ENCODE results near the gene WDR6.
A peak's percentile ranks its signal among the peaks of the same experiment; 100 is the strongest.

Gene WDR6

DNA sequence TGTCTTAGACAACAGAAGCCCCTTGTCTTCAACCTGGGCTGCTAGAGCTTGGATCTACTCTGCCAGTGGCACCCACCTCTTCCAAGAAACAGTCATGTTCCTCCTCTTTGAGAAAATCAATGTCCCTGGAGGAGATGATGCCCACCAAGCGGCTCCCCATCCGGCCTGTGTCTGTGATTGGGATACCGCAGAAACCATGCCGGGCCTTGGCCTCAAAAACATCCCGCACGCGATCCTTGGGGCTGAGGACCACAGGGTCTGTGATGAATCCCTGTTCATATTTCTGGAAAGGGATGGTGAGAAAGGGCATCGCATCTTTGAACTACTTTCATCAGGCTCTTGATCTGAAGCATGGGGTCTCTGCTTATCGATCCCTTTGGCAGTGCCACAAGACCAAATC lies 20.4 kb downstream of the WDR6 start:
- DNase-seq (ENCODE audit: low read depth in 2 of 2) = no peak

DNA sequence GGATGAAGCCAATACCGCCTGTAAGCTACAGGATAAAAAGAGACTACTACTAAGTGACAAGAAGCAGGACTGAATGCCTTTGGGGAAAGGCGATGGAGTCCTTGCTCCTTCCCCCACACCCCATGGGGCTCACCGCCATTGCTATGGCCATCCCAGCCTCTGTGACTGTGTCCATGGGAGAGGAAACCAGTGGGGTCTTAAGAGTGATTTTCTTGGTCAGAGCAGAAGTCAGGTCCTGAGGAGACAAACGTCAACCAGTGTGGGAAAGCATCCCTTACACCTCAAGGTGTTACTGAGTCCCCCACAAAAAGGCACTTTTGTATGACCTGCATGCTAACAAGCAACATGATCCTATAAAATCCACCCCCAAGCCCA lies 21.1 kb downstream of the WDR6 start:
- DNase-seq (ENCODE audit: low read depth in 2 of 2) = no peak

DNA sequence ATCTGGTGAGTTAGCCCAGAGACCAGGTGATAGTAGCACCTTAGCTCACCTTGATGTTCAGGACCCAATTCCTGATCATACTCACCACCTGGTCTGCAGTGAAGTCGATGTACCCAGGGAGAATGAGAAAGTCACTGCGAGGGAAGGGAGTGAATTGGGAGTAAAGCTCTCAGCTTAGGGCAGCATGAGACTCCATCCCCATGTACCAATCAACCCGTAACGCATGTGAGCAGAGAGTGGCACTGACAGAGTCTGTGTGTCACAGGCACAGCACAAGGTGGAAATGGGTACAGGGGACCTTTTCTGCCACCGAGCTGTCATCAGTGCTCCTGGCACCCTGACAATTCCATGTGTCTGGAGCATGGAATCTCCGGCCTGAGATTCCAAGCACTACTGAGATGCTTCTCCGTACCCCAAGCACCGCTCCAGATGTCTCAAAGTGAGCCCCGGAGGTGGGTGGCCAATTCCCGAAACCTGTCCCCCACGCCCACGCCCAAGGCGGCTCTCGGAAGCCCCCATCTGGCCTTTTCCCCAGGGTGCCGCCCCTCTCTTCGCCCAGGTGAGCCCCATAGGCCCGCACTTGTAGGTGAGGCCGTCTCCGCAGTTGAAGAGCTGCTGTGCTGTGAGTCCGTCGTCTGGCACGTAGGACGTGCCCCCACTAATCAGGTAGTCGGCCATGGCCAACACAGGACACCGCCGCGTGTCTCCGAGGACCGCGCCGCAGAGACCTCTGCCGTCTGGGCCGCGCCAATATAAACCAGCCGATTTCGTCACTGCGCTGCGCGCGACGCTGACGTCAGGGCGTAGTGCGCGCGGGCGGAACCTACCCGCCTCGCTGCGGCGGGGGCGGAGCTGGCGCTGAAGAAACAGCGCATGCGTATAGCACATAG lies 21.7 kb downstream of the WDR6 start, which contains the start of gene IMPDH2:
Gene IMPDH2, minus strand, starts transcription at position 726 of the 890 bp plus-strand sequence. Its CDS starts 48 bp downstream, at position 678.
- peak; percentile 89 to 90 for DNase-seq (ENCODE audit: low read depth in 2 of 2)

DNA sequence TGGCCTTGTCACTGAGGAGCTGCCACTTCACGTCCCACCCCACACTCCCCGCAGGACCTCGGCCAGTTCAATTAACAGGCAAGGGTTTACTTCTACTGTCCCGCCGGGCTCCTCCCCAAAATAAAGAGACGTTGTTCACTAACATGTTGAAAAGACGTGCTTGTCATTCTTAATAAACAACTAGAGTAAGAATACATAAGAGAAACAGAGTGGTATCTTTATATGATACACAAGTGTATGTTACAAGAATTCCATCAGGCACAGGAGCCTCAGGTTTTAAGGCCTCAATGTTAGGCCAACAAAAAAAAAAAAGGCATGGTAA lies 22.3 kb downstream of the WDR6 start:
- DNase-seq (ENCODE audit: low read depth in 2 of 2) = no peak

DNA sequence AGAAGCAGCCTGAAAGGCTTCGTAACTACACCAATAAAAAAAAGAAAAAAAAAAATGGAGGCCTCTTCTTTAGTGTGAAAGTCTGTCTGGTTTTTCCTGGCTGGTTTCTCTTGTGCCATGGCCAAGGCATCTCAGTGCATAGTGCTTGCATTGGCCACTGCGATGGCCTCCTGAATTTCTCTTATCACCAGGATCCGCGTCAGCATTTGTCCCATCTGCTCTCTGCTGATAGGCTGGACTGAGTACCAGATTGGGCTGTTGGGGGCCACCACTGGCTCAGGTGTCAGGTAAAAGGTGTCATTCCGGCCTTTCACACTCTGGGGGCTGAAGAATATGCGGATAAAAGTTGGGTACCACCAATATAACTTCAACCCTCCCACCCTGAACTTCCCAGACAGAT lies 23.1 kb downstream of the WDR6 start:
- DNase-seq (ENCODE audit: low read depth in 2 of 2) = no peak

DNA sequence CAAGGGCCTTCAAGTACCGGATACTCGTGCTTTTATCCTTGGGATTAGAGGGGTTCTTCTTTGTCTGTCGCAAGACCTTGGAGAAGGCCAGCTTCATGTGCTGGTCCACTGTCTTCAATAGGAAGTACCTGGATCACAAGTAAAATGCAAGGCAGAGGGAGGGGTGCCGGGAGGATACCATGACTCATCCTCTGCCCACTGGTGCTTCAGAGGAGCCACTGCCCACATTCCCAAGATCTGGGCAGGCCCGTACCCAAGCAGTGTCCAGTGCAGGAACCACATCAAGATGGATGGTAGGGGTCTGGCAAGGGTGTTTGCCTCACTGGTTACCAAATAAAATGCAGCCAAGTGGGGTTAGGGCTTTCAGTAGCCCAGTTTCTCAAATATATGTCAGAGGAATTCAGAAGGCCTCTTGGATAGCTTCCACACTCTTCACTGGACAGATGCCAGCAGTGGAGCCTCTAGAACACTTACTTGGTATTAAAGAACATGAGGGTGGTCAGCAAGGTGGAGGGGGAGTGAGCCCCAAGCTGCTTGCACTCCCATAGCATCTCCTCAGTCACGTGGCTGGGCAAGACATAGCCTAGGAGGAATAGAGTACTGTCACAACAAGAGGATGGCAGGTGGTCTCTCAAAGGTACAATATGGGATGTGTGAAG lies 25.6 kb downstream of the WDR6 start:
- no peak for DNase-seq (ENCODE audit: low read depth in 2 of 2)

DNA sequence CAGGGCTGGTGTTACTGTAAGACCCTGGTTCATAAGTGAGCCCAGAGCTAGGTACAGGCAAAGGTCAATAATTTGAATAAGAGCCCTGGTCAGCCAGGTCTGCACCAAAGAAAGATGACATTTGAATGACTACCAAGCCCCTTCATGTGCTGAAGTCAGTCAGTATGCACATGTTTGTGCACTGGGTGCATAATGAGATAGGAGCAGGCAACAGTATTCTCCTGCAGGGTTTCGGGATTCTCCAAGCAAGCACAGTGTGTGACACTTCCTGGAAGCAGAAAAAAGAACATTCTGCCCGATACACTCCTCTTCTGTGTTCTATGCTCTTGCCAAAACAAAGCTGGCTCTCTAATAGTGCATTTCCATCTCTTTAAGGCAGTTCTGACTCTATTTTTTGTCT lies 27.5 kb downstream of the WDR6 start:
- DNase-seq (ENCODE audit: low read depth in 2 of 2) = no peak

DNA sequence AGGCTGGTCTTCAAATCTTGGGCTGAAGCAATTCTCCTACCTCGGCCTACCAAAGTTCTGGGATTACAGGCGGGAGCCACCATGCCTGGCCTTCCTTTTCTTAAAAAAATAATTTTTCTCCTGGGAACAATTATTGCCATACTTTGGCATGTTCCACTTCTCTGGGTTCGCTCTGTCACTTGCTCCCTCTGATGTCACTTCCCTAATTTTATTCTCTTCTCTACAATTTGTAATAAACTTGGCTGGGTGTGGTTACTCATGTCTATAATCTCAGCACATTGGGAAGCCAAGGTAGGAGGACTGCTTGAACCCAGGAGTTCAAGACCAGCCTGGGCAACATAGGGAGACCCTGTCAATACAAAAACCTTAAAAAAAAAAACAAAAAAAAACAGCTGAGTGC lies 28.1 kb downstream of the WDR6 start:
- no peak for DNase-seq (ENCODE audit: low read depth in 2 of 2)

DNA sequence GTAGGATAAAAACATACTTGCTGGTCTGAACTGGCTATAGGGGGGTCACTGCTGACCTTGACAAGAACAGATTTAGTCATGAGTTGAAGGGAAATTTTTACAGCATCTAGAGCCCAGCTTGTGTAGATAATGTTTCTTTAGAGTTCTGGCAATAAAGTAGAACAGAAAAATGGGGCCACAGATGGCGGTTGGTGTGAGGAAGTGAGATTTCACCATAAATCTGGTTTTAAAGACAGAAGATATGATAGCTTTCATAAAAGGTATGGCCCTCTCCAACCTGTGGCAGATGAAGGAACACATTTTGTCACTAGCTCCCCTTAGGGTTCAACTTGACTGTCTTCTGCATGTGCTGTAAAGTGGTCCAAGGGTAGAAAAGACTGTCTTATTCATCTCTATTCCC lies 46.4 kb downstream of the WDR6 start:
- no peak for DNase-seq (ENCODE audit: low read depth in 2 of 2)

DNA sequence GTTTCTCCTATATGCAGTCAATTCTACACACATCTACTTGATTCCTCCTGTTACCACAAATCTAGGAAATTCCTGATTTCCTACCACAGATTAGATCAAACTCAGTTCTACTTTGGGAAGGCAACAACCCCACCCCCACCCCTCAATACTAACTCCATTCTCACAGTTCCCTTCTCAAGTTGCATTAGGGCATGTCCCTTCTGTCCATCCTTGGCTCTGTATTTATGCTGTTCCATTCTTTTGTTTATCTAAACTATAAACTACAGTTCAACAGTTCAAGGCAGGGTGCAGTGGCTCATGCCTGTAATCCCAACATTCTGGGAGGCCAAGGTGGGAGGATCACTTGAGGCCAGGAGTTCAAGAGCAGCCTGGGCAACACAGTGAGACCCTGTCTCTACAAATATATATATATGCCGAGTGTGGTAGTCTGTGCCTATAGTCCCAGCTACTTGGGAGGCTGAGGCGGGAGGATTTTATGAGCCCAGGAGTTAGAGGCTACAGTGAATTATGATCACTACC lies 47.2 kb downstream of the WDR6 start:
- DNase-seq (ENCODE audit: low read depth in 2 of 2) = no peak

DNA sequence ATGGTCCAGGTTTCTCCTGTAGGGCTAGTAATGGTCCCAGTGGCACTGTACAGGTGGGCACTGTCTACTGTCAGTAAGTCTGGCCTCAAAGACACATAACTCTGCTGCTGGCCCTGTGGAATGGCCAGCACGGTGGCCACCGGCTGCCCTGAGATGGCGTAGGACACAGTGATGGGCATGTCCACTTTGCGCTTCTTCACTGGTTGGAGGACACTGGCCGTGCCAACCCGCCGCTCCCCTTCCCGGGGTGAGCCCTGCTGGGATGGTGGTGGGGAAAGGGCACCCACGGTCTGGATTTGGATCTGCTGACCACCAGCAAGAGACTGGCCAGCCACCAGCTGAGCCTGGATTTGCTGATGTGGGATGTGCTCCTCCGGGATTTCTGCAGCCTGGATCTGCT lies 50.1 kb downstream of the WDR6 start:
- DNase-seq (ENCODE audit: low read depth in 2 of 2) = no peak

DNA sequence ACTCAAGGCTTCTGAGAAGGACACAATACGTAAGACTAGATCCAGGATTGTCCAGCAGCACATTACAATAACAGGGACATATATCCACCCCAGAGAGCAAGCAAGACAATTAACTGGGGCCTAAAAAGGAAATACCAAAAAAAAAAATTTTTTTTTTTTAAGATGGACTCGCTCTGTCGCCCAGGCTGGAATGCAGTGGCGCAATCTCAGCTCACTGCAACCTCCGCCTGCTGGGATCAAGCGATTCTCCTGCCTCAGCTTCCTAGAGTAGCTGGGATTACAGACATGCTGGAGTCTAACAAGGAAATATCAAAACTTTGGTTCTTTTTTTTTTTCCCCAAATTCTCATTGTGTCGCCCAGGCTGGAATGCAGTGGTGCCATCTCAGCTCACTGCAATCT lies 50.8 kb downstream of the WDR6 start:
- DNase-seq (ENCODE audit: low read depth in 2 of 2) = no peak

All from activated CD4-positive, alpha-beta T cell treated with anti-CD3 and anti-CD28 coated beads for 24 hours (primary cell).